ENCODE results near the gene NLRP11. TPM values are rescaled to one million over a fixed set of nuclear protein-coding genes. Genes with fewer than 3 reads are reported as not detected.

The NLRP11 gene
- total RNA-seq, 1 donor from 2014 or later = not detected

DNA sequence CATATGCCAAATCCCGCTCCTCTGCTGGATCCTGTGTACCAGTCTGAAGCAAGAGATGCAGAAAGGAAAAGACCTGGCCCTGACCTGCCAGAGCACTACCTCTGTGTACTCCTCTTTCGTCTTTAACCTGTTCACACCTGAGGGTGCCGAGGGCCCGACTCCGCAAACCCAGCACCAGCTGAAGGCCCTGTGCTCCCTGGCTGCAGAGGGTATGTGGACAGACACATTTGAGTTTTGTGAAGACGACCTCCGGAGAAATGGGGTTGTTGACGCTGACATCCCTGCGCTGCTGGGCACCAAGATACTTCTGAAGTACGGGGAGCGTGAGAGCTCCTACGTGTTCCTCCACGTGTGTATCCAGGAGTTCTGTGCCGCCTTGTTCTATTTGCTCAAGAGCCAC, 26.6 kb upstream of the NLRP11 start:
- no peak for DNase-seq (ENCODE audit: low read depth, low spot score)
- H3K4me1 Mint-ChIP-seq = no peaks in the 10 kb centered on the region
- H3K27me3 Mint-ChIP-seq (ENCODE audit: low read depth) = no peaks in the 10 kb centered on the region
- H3K9me3 Mint-ChIP-seq = peaks cover 14% of the 10 kb centered on the region
- no peak overlapping the region for H3K27ac Mint-ChIP-seq (ENCODE audit: unreplicated experiment)
- no peak overlapping the region for H3K4me3 Mint-ChIP-seq
- H3K36me3 Mint-ChIP-seq (ENCODE audit: low read depth) = peaks cover 9% of the 10 kb centered on the region
- TF ChIP-seq, protein P1, sequence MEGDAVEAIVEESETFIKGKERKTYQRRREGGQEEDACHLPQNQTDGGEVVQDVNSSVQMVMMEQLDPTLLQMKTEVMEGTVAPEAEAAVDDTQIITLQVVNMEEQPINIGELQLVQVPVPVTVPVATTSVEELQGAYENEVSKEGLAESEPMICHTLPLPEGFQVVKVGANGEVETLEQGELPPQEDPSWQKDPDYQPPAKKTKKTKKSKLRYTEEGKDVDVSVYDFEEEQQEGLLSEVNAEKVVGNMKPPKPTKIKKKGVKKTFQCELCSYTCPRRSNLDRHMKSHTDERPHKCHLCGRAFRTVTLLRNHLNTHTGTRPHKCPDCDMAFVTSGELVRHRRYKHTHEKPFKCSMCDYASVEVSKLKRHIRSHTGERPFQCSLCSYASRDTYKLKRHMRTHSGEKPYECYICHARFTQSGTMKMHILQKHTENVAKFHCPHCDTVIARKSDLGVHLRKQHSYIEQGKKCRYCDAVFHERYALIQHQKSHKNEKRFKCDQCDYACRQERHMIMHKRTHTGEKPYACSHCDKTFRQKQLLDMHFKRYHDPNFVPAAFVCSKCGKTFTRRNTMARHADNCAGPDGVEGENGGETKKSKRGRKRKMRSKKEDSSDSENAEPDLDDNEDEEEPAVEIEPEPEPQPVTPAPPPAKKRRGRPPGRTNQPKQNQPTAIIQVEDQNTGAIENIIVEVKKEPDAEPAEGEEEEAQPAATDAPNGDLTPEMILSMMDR (conservative IDR thresholded peaks at IDR 0.05) = no peak

DNA sequence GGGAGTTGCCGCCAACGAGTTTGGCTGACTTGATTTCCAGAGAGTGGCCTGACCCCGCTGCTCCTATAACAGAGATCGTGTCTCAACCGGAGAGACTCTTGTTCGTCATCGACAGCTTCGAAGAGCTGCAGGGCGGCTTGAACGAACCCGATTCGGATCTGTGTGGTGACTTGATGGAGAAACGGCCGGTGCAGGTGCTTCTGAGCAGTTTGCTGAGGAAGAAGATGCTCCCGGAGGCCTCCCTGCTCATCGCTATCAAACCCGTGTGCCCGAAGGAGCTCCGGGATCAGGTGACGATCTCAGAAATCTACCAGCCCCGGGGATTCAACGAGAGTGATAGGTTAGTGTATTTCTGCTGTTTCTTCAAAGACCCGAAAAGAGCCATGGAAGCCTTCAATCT, 26.2 kb upstream of the NLRP11 start:
- Mint-ChIP-seq H3K27me3 (ENCODE audit: low read depth) (no peaks in the 10 kb centered on the region), H3K27ac (ENCODE audit: unreplicated experiment) (no peak overlapping the region), H3K9me3 (peaks cover 11% of the 10 kb centered on the region), H3K4me3 (no peak overlapping the region), H3K4me1 (no peaks in the 10 kb centered on the region), H3K36me3 (ENCODE audit: low read depth) (peaks cover 9% of the 10 kb centered on the region)
- no peak for DNase-seq (ENCODE audit: low read depth, low spot score)
- TF ChIP-seq, protein P1 (conservative IDR thresholded peaks at IDR 0.05) = no peak

DNA sequence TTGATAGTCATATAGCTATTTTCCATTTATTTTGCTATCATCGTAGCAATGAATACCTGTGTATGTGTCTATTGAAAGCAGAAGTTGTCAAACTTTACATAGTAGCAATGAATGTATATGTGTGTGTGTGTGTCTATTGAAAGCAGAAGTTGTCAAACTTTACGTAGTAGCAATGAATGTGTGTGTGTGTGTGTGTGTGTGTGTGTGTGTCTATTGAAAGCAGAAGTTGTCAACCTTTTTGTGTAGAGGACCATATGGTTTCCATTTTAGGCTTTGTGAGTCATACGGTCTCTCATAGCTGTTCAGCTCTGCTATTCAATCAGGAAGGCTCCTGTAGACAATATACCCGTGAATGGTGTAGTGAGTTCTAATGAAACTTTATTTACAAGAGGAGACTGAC, 25.4 kb upstream of the NLRP11 start:
- Mint-ChIP-seq H3K27ac (ENCODE audit: unreplicated experiment) (no peak overlapping the region), H3K27me3 (ENCODE audit: low read depth) (no peaks in the 10 kb centered on the region), H3K4me1 (no peaks in the 10 kb centered on the region), H3K4me3 (no peak overlapping the region), H3K36me3 (ENCODE audit: low read depth) (peaks cover 9% of the 10 kb centered on the region), H3K9me3 (peaks cover 12% of the 10 kb centered on the region)
- no peak for DNase-seq (ENCODE audit: low read depth, low spot score)
- TF ChIP-seq, protein P1 (conservative IDR thresholded peaks at IDR 0.05) = no peak

DNA sequence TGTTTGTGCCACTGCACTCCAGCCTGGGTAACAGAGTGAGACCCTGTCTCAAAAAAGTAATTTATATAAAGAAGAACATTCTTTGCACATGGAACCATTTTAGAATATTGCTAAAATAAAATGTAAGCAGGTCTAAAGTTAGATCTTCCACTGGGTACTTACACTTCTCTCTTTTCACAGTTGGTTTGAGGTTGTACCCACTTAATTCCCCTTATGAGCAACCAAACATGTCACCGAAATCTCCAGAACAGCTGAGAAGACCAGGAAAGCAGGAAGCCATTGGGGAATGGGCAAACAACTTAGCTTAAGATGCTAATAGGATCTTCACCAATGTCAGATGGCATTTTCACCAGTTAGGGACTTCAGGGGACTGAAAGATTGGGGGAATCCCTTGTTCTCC, 23.4 kb upstream of the NLRP11 start:
- no peak overlapping the region for H3K4me3 Mint-ChIP-seq
- no peak overlapping the region for H3K27ac Mint-ChIP-seq (ENCODE audit: unreplicated experiment)
- DNase-seq (ENCODE audit: low read depth, low spot score) = no peak
- peaks cover 9% of the 10 kb centered on the region for H3K36me3 Mint-ChIP-seq (ENCODE audit: low read depth)
- H3K4me1 Mint-ChIP-seq = no peaks in the 10 kb centered on the region
- TF ChIP-seq, protein P1 (conservative IDR thresholded peaks at IDR 0.05) = no peak
- no peaks in the 10 kb centered on the region for H3K27me3 Mint-ChIP-seq (ENCODE audit: low read depth)
- peaks cover 17% of the 10 kb centered on the region for H3K9me3 Mint-ChIP-seq

DNA sequence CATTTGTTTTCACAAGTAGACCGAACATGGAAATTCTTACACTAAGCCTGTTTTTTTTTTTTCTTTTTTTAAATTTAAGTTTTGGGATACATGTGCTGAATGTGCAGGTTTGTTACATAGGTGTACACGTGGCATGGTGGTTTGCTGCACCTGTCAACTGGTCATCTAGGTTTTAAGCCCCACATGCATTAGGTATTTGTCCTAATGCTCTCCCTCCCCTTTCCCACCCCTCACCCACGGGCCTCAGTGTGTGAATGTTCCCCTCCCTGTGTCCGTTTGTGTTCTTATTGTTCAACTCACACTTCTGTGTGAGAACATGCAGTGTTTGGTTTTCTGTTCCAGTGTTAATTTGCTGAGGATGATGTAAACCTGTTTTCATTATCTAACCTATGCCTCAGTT, 7.1 kb upstream of the NLRP11 start:
- Mint-ChIP-seq H3K4me3 (no peak overlapping the region), H3K9me3 (peaks cover 25% of the 10 kb centered on the region), H3K27ac (ENCODE audit: unreplicated experiment) (no peak overlapping the region), H3K36me3 (ENCODE audit: low read depth) (peaks cover 8% of the 10 kb centered on the region), H3K27me3 (ENCODE audit: low read depth) (no peaks in the 10 kb centered on the region), H3K4me1 (no peaks in the 10 kb centered on the region)
- DNase-seq (ENCODE audit: low read depth, low spot score) = no peak
- TF ChIP-seq, protein P1 (conservative IDR thresholded peaks at IDR 0.05) = no peak

DNA sequence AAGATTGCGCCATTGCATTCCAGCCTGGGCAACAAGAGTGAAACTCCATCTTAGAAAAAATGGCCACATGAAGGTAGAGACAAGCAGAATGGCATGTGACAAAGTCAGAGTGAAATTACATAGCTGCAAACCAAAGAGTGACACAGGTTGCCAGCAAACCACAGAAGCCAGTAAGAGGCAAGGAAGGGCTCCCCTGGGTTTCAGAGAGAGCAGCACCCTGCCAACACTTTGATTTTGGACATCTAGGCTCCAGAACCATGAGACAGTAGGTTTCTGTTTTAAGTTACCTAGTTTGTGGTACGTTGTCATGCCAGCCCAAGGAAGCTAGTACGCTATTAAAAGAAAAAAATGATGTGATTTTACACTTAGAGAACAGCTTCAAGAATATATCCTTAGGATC, 6.5 kb upstream of the NLRP11 start:
- H3K4me1 Mint-ChIP-seq = no peaks in the 10 kb centered on the region
- peaks cover 23% of the 10 kb centered on the region for H3K9me3 Mint-ChIP-seq
- H3K27ac Mint-ChIP-seq (ENCODE audit: unreplicated experiment) = no peak overlapping the region
- DNase-seq (ENCODE audit: low read depth, low spot score) = no peak
- TF ChIP-seq, protein P1 (conservative IDR thresholded peaks at IDR 0.05) = no peak
- H3K4me3 Mint-ChIP-seq = no peak overlapping the region
- peaks cover 8% of the 10 kb centered on the region for H3K36me3 Mint-ChIP-seq (ENCODE audit: low read depth)
- H3K27me3 Mint-ChIP-seq (ENCODE audit: low read depth) = no peaks in the 10 kb centered on the region
